ENCODE results near the gene ZNF480.
"Not testable (repeated sequence)": the region's sequence is repeated elsewhere in the genome, so short reads cannot be mapped to it uniquely, and the experiment has no call there.

ZNF480 gene

DNA sequence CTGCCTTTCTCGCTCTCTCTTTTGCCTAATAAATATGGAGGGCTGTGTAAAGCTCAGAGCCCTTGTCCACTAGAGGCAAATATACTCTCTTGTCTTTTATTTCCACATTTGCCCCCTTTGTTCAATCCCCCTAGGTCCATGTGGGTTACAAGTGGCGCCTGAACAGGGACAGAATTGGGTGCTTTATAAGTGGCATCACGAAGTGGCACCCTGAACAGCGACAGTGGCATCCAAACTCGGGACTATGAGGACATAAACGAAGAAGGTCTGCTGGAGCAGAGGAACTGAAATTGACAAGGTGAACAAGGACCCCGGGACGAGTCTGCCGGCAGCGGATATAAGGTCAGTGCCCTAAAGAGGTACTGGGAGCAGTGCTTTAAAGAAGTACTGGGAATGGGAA lies 34.8 kb downstream of the ZNF480 start:
- Histone ChIP-seq H3K27me3 (ENCODE audit: insufficient read depth, low read depth, severe bottlenecking) (no peaks in the 10 kb centered on the region), H3K9me3 (ENCODE audit: severe bottlenecking) (peaks cover 20% of the 10 kb centered on the region), H3K27ac (no peak overlapping the region), H3K36me3 (peaks cover 4% of the 10 kb centered on the region; the same call in 1 of the 2 replicates), H3K4me3 (ENCODE audit: low read depth, low read length) (no peak overlapping the region)
- DNase-seq: no peak
- TF ChIP-seq, protein P1, sequence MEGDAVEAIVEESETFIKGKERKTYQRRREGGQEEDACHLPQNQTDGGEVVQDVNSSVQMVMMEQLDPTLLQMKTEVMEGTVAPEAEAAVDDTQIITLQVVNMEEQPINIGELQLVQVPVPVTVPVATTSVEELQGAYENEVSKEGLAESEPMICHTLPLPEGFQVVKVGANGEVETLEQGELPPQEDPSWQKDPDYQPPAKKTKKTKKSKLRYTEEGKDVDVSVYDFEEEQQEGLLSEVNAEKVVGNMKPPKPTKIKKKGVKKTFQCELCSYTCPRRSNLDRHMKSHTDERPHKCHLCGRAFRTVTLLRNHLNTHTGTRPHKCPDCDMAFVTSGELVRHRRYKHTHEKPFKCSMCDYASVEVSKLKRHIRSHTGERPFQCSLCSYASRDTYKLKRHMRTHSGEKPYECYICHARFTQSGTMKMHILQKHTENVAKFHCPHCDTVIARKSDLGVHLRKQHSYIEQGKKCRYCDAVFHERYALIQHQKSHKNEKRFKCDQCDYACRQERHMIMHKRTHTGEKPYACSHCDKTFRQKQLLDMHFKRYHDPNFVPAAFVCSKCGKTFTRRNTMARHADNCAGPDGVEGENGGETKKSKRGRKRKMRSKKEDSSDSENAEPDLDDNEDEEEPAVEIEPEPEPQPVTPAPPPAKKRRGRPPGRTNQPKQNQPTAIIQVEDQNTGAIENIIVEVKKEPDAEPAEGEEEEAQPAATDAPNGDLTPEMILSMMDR (IDR thresholded peaks at IDR 0.05; ENCODE audit: low read depth, low read length): no peak

DNA sequence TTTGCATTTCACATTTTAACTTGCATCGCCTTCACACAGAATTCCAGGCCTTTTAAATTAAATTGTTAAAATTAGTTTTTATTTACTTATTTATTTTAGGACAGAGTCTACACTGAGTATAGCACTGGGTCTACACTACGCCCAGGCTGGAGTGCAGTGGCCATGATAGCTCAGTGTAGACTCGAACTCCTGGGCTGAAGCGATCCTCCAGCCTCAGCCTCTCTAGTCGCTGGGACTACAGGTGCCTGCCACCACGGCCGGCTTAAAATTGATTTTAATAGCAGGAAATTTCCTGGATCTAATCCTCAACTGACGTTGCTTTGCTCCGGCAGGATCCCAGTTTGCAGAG lies 38.8 kb downstream of the ZNF480 start:
- Histone ChIP-seq H3K4me3 (ENCODE audit: low read depth, low read length) (peak overlapping the region; percentile 95), H3K27me3 (ENCODE audit: insufficient read depth, low read depth, severe bottlenecking) (no peaks in the 10 kb centered on the region), H3K9me3 (ENCODE audit: severe bottlenecking) (peaks cover 8% of the 10 kb centered on the region), H3K27ac (peak overlapping the region; percentile 98), H3K36me3 (peaks cover 13% of the 10 kb centered on the region)
- no peak for DNase-seq
- TF ChIP-seq, protein P1 (IDR thresholded peaks at IDR 0.05; ENCODE audit: low read depth, low read length): no peak

DNA sequence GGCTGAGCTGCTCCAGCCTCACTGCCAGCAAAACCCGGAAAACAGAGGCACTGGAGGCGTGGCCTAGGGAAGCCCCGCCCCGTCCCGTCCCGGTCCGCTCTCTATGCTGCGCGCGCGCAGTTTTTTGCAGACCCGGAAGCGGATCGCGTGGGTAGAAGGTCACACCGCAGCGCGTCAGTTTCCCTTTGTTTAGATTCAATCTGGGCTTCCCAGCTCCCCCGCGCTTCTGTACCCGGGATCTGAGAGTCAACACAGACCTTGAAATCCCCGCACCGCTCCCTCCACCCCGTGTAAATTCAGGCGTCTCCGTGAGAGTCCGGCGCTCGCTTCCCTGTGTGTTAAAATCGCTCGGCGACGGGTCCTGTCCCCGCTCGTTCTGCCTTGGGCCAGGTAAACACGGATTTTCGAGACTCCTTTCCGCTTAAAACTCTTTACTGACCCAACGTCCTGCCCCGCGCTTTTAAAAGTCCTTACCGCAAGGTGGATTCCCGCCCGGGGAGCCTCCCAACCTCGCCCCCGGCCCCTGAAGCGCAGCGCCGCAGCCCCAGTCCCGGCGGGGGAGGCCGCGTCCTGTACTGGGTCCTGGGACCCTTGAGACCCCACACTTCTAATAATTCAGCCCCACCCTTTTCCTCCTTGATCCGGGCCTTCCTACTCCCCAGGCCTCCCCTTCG lies 39.3 kb downstream of the ZNF480 start, which contains the start of gene ZNF610:
ZNF610 (plus strand) TSS at position 127 of the 674 bp plus-strand sequence. CDS start 12,930 bp downstream, outside the sequence.
- H3K27me3 ChIP-seq (ENCODE audit: insufficient read depth, low read depth, severe bottlenecking): no peaks in the 10 kb centered on the region
- peaks cover 13% of the 10 kb centered on the region for H3K36me3 ChIP-seq
- H3K27ac ChIP-seq: peak within 1 kb of the TSS; percentile 98
- peak within 1 kb of the TSS; percentile 95 for H3K4me3 ChIP-seq (ENCODE audit: low read depth, low read length)
- peak; percentile 93 for DNase-seq
- TF ChIP-seq, protein P1 (IDR thresholded peaks at IDR 0.05; ENCODE audit: low read depth, low read length): no peak
- peaks cover 6% of the 10 kb centered on the region for H3K9me3 ChIP-seq (ENCODE audit: severe bottlenecking)

DNA sequence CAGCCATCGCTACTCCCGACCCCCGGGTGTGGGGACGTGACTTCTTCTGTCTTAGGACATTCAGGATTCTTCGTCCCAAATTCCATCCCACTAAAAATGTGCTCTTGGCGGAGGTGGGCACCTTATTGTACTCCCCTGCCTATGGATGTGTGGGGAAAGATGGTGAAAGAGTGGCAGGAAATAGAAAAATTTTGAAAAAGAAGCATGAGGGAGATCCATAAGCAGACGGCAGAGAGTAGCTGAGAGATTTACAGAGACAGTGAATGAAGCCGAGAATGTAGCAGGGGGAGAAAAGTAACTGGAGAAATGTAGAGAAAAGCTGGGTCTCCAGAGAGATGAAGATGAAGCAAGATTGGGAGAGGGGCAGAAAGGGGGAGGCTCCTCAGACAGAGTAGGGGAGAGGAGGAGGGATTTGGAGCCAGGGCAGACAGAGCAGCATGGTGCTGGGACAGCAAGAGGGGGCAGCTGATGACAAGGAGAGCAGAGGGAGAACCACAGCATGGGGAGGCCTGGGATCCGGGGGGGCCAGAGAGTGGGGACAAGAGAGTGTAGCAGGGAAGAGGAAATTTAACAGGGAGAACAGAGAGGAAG lies 39.9 kb downstream of the ZNF480 start:
- Histone ChIP-seq H3K27me3 (ENCODE audit: insufficient read depth, low read depth, severe bottlenecking) (no peaks in the 10 kb centered on the region), H3K36me3 (peaks cover 13% of the 10 kb centered on the region), H3K9me3 (ENCODE audit: severe bottlenecking) (no peaks in the 10 kb centered on the region), H3K27ac (peak overlapping the region; percentile 98), H3K4me3 (ENCODE audit: low read depth, low read length) (peak overlapping the region; percentile 95)
- TF ChIP-seq, protein P1 (IDR thresholded peaks at IDR 0.05; ENCODE audit: low read depth, low read length): no peak
- peak; percentile 53 for DNase-seq

DNA sequence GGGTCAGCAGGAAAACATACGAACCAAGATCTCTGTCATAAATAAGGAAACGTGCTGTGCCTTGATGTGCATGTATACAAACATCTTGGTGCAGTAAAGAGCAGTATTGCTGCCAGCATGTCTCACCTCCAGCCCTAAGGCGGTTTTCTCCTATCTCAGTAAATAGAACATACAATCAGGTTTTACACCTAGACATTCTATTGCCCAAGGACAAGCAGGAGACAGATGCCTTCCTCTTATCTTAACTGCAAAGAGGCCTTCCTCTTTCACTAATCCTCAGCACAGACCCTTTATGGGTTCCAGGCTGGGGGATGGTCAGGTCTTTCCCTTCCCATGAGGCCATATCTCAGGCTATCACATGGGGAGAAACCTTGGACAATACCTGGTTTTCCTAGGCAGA lies 42.1 kb downstream of the ZNF480 start:
- not testable (repeated sequence) for H3K4me3 ChIP-seq (ENCODE audit: low read depth, low read length); H3K27me3 ChIP-seq (ENCODE audit: insufficient read depth, low read depth, severe bottlenecking); H3K9me3 ChIP-seq (ENCODE audit: severe bottlenecking)
- Histone ChIP-seq H3K27ac (peak overlapping the region; percentile 98), H3K36me3 (peaks cover 13% of the 10 kb centered on the region)
- DNase-seq: peak; percentile 73

DNA sequence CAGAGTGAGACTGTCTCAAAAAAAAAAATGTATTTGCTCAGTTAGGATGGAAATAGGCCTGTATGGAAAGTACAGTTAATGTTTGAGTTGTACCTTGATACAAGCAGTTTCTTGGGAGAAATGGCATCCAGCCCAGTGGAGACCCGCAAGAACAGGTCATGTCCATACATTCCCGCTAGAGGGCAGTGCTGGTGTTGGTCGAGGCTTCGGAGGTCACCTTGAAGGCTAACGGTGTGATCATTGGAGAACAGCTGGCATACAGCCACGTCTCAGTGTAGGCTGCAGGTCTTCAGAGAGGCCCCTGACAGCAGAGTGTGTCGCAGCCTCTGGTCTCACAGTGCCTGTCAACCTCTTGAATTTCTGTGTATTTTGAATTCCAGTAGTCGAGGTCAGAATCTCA lies 46.6 kb downstream of the ZNF480 start:
- peak overlapping the region; percentile 71 for H3K27ac ChIP-seq
- H3K4me3 ChIP-seq (ENCODE audit: low read depth, low read length): no peak overlapping the region
- DNase-seq: peak; percentile 89
- peaks cover 13% of the 10 kb centered on the region for H3K36me3 ChIP-seq
- H3K27me3 ChIP-seq (ENCODE audit: insufficient read depth, low read depth, severe bottlenecking): no peaks in the 10 kb centered on the region
- H3K9me3 ChIP-seq (ENCODE audit: severe bottlenecking): no peaks in the 10 kb centered on the region
- TF ChIP-seq, protein P1 (IDR thresholded peaks at IDR 0.05; ENCODE audit: low read depth, low read length): peak; percentile 82
